GM19324 (cell line): ENCODE results near the gene SFTA2.

Source experiments
- ATAC-seq: cut with Tn5 transposase; IDR thresholded peaks from one replicate; pipeline ENCODE4 v1.9.1; 2021; ENCODE audit warnings: mild to moderate bottlenecking, moderate library complexity; ENCODE audit not compliant: unreplicated experiment, low FRiP score

Gene SFTA2

DNA sequence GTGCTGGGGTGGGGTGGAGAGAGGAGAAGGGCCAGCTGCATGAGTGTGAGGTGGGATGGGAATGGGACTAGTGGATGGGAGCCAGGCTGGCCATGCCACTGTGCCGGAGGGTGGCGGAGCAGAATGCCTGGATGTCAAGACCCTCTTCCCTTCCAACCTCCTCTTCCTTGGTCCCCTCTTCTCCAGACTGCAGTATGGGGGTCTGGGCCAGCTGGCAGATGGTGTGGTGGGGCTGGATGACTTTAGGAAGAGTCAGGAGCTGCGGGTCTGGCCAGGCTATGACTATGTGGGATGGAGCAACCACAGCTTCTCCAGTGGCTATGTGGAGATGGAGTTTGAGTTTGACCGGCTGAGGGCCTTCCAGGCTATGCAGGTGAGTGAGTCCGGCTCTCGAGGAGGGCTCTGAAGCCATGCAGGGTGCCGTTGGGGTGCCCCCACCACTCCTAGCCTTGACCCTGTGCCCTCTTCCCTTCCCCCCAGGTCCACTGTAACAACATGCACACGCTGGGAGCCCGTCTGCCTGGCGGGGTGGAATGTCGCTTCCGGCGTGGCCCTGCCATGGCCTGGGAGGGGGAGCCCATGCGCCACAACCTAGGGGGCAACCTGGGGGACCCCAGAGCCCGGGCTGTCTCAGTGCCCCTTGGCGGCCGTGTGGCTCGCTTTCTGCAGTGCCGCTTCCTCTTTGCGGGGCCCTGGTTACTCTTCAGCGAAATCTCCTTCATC, 40.0 kb downstream of the SFTA2 start:
- no peak for ATAC-seq

- ATAC-seq, result no peak
Observed at GRCh38 chr6:30891450-30891723, 40.6 kb downstream of the SFTA2 start.

- no peak for ATAC-seq
Observed at GRCh38 chr6:30890646-30891449, 41.1 kb downstream of the SFTA2 start.

DNA sequence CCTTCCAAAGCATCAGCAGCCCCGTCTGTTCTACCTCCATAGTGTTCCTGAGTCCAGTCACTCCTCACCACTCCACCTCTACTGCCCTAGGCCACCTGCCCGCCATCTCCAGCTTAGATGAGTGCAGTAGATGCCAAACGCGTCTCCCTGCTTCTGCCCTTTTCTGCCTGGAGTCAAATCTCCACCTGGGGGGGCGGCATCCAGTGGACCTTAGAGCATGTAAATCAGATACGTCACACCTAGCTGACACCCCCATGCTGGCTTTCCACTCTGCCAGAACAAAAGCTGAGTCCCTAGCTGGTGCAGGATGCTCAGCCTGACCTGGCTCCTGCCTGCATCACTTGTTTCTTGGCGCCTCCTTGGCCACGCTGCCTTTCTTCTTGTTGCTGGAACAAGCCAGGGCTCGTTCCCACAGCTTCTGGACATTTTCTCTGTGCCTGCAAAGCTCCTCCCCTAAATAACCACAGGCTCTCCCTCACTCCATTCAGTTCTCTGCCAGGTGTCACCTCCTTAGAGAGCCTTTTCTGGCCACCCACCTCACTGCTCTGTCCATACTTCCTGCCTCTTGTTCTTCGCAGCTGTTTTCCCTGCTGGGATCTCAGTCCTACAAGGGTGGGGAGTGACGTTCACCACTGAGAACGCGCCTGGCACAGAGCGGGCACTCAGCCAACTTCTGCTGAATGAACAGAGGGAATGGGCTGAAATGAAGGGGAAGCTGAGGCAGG, 41.9 kb downstream of the SFTA2 start:
- no peak for ATAC-seq

GRCh38 chr6:30889496-30889885, 42.5 kb downstream of the SFTA2 start:
- ATAC-seq, result no peak

- no peak for ATAC-seq
Observed at GRCh38 chr6:30888816-30889495, 43.0 kb downstream of the SFTA2 start.

- ATAC-seq, result no peak
Observed at GRCh38 chr6:30887901-30888815, 43.8 kb downstream of the SFTA2 start.

- ATAC-seq, result no peak
Observed at GRCh38 chr6:30886897-30887255, 45.1 kb downstream of the SFTA2 start.

DNA sequence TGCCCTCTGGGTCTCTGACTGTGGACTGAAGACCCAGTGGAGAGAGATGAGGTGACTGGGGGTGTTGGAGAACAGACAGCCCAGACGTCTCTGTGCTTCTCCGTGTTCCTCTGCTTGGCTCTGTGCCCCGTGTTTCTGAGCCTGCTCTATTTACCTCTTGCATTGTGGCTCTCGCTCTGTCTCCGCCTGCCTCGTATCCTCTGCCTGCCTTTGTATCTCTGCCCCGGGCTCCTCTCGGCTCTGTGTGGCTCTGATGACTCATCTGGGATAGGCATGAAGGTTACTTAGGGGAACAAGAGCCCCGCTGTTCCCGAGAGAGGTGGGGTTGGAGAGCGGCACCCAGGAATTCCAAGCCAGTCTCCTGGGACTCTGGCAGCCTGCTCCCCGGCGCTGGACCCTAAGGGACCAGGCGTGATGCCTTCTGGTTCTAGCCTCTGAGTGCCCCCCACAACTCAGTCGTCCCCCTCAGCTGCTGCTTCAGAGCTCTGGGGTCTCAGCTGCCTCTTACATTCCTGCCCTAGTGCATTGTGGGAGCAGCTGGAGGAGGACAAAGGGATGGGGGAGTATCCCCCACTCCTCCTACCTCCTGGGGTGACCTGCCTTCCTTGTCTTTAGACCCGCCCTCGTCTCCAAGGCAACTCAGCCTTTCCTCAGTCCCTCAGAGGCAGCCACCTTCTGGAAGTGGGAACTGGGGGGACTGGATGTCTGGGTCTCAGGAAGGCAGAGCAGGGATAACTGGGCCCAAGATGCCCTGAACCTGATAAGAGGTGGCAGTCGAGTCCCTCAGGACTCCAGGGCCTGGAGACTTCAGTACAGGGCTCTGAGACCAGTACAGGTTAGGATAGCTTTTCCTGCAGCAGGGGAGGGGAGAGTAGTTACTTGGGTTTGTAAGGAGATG, 45.7 kb downstream of the SFTA2 start:
- no peak for ATAC-seq

DNA sequence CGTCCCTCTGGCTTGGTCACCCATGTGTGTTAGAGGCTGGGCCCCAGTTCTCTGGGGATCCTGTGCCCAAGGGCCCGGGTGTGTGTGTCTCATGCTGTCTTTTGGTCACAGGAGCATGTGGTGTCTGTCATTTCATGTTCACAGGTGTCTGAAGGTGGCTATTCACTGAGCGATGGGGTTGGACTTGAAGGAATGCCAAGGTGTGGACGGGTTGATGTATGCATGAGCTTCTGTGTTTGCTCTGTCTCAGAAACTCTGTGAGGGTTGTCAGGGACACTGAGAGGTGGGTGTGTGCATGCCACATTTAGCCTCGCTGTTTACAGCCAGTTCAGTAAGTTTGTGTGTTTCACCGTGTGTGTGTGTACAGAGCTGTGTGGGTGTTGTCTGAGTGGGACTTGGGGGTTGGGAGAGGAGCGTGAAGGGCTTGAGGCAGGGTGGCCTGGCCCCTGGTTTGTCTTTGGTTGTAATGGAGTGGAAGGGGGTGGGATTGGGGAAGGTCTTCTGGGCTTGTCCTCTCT, 46.4 kb downstream of the SFTA2 start:
- ATAC-seq, result no peak

DNA sequence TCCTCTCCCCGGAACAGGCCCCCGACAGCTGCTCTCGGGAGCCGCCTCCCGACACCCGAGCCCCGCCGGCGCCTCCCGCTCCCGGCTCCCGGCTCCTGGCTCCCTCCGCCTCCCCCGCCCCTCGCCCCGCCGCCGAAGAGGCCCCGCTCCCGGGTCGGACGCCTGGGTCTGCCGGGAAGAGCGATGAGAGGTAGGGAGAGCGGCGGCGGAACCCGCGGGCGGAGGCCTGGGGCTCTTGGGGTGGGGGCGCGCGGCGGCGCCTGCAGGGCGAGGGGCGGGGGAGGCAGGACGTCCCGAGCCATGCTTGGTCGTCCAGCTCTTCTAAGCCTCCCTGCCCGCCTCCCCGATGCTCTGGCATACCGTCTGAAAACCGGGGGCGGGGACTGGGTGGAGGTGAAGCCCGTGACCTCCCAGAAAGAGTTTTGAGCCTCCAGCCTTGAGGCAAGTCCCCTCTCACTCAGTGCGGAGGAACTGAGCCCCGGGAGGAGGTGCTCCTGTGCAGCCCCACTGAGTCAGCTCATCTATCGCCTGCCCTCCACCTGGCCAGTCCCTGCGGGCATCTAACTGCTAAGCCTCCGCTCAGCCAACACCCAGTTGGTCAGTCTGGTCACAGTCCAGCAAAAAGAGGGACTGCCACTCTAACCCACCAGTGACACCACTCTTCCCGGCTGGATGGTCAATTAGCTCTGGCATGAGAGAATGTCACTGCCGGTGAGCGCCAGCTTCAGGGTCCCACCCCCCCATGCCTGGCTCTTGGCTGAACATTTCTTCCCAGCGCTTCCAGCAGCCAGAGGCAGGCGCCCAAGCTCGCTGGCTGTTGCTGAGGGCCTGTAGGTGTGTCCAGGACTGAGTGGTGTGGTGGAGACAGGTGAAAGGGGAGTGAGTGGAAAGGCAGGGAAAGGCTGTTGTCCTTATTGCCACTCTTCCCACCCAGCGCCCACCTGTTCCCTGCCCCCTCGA, 47.2 kb downstream of the SFTA2 start:
- ATAC-seq, result no peak

- no peak for ATAC-seq
Observed at GRCh38 chr6:30883685-30884520, 48.1 kb downstream of the SFTA2 start, which contains the start of gene DDR1. DDR1 (plus strand) TSS chr6:30884519; CDS start chr6:30888730, 4,211 bp downstream.

GRCh38 chr6:30882759-30883684, 48.9 kb downstream of the SFTA2 start:
- no peak for ATAC-seq

DNA sequence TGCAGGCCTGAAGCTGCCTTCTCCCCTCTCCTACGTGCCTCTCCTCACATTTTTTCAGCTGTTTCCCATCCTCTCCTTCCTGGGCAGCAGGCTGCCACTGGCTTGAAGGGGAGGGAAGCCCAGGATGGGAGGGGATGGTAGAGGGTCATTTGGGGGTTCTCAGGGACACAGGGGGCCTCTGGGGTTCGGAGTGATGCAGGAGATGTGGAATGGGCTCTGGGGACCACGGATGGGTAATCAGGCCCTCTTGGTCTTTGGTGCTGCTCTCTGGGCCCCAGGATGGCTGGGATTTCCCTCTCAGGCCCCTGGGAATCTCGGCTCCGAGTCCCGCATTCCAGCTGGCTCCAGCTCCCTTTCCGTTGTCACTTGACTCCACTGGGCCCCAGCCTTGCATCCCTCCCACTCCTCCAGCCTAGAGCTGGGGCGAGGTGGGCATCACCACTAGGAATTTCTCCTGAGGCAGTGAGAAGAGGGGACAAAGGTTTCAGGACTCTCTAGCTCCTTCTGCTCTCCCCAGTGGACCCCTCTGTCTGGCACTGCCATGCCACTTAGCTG, 49.7 kb downstream of the SFTA2 start:
- ATAC-seq, result no peak

- ATAC-seq, result no peak
Observed at GRCh38 chr6:30881392-30882203, 50.4 kb downstream of the SFTA2 start.
